GM19193 (cell line): ENCODE results near the gene CTNNA2.

Experiments used
- POLR2A ChIP-seq: IDR thresholded peaks from 4 replicates; pipeline ENCODE4 v1.6.1; 2011; ENCODE audit not compliant: insufficient read depth, insufficient read length; ENCODE audit errors: extremely low read depth

The CTNNA2 gene

DNA sequence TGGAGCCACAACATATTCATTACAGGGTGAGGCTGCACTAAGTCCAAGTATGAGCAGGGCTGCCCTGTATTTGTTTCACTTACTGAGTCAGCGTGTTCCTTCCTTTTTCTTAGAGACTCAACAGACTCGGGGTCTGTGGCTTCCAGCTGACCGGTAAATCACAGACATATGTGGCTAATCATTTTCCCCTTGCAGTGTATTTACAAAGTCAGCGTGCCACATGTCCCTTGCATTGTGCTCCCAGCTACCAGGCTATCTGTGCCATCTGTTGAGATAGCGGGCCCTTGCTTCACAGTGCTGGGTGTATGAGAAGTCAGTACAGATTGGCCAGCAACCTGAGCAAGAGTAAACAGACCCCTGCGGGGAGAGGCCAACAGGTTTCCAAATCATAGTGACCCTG lies 537.4 kb downstream of the CTNNA2 start:
- no peak for TF ChIP-seq POLR2A

DNA sequence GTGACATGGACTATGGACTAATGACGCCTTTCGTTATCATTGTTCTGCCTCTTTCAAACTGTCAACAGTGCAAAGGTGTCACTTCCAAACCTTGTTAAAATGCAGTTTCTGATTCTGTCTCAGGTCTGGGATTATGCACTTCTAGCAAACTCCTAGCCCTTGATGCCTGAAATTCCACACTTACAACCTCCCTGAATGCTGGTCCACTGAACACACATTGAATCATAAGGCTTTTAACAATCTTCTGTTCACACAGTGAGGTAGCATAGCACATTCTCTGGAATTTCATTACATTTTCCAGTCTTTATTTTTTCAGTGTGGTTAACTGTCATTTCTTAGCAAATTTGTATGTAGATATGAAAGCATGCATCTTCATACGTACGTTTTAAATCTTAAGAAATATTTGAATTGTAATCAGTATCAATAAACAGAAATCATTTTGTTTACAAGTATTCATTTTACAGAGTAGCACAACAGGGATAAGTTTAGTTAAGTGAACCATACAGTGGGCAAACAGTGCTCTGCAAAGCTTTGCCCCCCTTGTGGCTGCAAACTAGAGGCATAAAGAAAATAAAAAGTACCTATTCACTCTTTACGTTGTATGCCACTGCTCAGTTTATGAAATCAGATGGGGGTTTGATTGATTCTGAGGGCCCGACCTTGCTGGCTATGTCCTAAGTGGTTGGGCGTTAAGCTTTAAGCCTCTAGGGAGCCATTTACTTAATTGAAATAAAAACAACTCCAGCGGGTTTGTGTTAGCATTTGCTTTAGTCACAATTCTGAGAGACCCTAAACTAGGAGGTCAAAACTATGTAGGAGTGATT lies 540.9 kb downstream of the CTNNA2 start:
- no peak for TF ChIP-seq POLR2A

DNA sequence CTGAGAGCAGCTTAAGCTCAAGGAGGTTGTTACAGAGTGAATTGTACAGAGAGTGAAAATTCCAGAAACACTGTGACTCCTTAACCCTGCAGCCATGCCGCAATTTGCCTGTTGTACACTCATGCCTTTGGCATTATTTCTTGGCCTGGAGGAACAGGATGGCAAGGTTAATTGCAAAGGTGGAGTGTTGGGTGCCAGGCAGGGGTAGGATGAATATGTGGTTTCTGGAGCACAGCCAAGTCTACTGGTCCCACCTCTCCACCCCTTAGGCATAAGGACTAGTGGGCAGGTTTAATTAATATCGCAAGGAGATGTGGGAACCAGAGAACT lies 541.5 kb downstream of the CTNNA2 start:
- TF ChIP-seq POLR2A: no peak

DNA sequence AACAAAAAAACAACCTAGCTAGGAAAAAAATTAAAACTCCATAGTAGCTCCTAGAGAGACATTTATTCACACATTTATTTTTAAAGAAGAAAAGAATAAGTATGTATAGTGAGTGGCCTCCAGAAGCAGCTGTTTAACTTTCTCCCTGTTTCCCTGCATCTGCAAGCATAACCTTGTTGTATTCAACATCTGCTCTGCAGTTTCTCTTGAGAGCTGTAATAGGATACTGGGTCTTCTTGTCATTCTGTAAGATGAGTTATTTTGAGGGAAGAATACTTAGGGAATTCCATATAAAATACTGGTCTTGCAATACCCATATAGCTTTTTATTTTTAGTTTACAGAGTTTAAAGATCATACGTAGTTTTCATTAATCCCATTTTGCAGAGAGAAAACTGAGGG lies 545.1 kb downstream of the CTNNA2 start:
- no peak for TF ChIP-seq POLR2A

DNA sequence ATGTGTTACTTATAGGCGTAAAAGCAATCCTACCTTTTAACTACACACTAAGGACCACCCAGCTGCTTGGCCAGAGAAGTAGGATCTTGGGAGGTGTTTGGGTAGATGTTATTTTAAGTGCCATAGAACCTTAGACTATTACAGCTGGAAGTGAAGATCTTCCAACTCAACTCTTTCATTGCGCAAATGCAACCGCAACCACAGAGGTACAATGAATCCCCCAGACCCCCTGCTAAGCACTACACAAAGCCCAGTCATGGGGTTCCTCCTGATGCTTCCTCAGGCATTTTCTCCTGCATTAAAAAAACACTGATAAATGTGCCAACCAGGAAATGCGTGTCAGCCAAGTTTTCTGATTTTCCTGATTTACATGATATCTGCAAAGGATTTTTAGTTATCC lies 545.7 kb downstream of the CTNNA2 start:
- TF ChIP-seq POLR2A: no peak

DNA sequence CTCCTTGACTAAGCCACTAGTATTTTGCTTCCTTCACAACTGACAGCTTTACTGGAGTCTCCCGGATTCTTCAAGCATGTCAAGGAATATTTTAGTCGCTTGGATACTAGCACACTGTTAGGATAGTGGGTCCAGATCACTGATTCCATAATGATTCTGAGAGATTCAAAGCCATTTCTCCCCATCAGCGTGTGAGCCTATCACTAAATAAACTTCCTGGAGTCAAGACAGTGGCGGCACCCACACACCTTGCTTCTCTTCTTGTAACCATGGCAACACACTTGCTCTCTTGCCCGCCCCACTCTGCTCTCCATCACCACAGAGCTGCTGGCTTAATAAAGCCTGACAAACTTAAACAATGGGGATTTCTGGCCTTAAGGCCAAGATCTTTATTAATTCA lies 546.6 kb downstream of the CTNNA2 start:
- no peak for TF ChIP-seq POLR2A

DNA sequence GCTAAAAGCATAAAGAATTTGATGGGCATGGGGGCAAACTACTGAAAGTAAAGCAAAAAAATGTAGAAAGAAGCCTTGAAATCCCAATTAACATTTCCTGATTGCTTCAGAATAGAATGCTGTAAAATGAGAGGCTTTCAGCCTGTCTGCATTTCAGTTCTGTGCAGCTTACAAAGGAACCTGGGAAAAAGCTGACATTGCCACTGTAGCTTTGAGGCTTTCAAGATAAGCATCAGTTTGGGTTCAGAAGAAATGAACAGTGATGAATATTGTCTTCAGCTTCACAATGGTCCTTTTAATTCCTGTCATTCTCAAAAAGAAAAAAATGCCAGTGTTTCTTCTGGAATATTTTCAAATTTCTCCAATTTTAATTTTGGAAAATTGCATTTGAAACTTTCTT lies 549.0 kb downstream of the CTNNA2 start:
- TF ChIP-seq POLR2A: no peak

DNA sequence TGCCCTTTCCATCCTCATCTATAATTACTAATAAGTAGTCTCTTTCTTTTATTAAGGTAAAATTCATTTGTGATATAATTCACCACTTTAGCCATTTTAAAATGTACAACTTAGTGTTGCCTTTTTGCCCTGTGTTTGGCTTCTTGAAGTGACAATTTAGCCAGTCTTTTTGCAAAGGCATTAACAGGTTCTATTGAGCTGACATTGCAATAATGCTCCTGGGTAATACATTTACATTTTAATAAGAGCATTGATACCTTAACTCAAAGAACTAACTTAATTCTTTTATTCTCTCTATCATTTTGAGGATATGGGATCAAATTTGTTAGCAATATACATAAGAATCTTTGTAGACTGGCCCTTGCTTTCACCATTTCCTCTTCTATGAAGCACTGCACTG lies 549.4 kb downstream of the CTNNA2 start:
- no peak for TF ChIP-seq POLR2A

DNA sequence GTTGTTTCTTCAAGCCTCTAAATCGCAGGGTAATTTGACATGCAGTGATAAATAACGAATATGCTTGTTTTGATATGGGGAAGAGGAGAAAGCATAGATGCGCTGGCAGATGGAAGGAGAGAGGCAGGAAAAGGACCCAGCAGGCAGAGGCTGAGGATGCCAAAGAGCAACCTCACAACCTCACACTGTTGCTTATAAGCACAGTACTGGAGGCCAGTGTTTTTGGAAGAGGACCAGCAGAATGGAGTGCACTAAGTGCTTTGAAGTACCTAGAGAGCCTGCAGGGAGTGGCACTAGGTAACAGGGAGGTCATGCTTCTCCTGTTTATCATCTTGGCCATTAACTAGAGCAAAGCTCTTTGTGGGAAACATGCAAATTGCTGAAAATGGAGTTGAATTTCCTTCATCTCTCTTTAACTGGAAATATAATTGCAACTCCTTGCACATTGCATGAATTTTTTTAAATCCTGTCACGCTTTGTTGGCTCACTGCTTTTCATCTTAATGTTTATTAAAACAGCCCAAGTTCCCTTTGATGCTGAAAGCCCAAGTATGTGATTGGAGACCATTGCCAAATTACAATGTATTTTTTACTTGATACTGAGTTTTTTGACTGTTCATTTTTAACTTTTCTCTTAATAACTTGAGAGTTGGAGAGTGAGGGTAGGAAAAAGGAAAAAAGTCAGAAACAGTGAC lies 555.3 kb downstream of the CTNNA2 start:
- TF ChIP-seq POLR2A: no peak

DNA sequence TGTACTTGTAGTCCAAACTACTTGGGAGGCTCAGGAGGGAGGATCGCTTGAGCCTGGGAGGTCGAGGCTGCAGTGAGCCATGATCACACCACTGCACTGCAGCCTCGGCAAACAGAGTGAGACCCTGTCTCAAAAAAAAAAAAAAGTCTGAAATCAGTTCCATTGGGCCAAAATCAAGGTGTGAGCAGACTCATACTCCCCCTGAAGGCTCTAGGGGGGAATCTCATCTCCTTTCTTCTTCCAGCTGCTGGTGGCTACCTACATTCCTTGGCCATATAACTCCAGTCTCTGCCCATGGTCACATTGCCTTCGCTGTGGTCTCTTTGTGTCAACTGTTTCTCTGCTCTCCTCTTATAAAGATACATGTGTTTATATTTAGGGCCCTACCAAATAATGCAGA lies 557.7 kb downstream of the CTNNA2 start:
- TF ChIP-seq POLR2A: no peak

DNA sequence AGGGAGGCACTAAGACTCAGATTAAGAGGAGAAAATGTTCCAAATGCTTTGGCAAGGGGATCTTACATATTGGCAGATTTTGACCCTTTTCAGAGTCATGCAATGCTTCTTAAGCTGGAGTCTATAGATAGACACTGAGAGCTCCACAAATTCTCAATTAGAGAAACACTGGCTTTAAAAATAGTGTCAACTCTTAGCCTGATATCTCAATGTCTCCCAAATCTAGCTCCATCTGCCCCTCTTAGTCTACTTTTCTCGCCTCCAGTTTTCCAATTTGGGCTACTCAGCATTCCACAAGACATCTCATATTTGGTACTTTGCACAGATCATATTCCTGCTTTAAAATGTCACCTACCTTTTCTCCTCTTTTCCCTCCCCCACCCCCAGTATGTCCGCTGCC lies 559.1 kb downstream of the CTNNA2 start:
- no peak for TF ChIP-seq POLR2A

DNA sequence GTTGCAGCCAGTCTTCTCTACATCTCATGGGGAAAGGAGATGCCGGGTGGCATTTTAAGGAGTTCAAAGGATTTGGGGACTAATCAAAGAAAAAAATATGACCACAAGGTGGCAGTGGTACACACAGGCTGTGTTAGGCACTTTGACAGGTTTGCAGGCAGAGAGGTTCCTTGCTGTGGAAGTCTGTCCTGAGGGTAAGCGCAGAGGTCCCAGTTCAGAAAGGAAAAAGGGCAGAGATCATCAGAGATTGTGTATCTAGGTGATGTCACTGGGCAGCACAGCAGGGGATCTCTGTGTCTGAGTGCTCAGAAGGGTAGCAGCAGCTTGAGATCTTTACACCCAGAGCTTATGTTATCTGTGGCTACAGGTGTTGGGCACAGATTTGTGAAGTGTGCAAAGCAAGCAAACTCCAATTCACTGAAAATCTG lies 560.3 kb downstream of the CTNNA2 start:
- no peak for TF ChIP-seq POLR2A

DNA sequence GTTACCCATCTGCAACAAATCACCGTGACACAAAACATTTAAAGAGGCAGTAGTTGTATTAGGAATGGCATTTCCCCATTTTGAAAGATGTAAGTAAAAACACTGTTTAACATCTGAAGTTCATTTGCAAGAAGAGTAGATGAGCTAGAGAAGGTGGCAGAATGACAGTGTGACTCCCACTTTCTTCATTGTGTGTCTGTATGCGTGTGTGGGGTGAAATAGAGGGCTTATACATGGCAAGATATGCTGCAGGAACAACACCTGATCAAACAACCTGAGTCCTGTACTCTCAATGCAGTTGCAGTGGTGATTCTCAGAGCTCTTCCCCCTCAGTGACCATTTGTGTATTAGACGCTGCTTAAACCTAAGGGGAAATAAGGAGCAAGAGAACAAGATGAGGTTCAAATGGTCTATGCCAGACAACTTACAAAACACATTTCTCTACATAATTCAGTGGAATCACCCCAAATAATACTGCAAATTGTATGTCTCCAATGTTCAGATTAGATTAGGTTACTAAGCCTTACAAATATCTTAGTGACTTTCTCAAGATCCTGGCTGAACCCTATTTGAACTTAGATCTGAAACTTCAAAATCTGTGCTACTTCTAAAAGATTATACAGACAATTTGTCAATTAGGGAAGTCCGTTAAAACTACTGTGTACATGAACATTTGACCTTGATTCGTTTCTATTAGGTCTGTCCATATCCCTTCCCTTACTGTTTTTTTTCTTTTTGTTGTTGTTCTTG lies 561.6 kb downstream of the CTNNA2 start:
- no peak for TF ChIP-seq POLR2A

DNA sequence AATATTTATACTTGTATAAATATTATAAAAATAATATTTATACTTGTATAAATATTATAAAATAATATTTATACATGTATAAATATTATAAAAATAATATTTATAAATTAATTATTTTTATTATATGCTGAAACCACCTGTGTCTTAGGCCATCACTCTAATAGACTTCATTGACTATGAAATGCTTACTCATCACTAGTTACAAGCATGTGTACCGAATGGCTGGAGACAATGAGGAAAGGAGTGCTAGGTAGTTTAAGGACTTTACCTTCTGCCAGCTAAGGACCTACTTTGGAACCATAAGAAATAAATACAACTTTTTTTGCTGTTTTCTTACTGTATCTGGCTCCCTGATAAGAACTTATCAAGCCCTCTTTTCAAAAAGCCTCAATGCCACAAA lies 562.9 kb downstream of the CTNNA2 start:
- TF ChIP-seq POLR2A: no peak

DNA sequence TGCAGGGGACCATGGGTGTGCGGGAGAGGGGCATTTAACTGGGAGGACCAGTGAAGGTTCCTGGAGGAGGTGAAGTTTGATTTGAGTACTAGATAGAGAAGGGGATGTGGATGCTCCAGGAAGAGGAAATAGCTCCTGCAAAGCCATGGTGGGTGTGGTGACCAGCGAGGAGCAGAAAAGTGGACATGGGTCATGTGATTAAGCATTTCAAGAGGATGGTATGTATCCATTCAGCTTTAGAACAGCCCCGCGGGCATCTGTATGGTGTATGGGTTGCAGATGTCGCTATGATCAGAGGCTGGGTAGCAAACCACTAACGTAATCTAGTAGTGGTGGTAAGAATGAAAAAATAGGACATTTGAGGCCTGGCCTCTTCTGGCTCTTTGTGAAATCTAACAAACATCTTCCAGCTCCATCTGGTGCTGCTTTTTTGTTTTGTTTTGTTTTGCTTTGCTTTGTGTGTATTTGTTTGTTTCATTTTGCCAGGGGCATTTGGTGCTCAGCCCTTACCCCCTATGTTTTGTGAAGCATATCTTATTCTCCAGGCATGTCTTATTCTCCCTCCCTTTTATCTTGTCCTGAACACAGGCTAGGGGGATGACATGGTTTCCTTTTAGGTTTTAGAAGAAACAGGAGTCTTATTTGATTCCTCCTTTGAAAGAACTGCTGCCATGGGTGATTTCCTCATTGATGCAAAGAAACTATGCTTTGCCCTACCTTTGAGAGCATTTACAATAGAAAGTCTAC lies 565.6 kb downstream of the CTNNA2 start:
- TF ChIP-seq POLR2A: no peak

DNA sequence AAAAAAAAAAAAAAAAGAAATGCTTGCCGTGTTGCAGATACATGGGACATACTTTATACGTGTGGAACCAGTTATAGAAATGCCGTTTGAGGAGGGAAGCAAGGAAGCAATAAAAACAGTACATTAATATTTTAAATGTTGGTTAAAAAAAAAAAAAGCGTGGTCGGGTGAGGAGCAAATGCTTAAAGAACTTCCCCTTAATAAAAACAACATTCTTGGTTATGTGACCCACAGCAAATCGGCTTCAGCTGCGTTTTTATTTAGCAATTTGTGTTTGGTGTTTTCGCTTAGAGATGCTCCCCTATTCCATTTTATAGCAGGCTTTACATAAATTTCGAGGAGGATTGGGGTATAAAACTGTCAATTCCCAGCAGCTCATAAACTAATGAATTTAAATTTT lies 568.1 kb downstream of the CTNNA2 start:
- TF ChIP-seq POLR2A: no peak

DNA sequence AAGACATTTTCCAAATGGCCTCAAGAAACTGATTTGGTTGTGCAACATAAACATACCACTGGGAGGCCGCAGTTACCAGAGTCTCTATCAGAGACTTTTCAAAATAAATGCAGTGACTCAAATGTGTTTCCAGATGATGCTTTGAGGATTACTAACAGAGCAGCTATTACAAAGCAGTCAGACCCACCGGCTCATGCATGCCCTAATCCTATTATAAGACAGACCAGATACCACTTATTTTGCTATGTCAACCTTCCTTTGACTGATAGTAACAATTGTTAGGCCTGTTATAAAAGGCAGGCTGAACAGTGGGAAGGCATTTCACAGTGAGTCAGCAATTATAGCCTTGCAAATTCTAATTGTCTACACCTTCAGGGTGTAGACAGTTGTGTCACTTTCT lies 574.0 kb downstream of the CTNNA2 start:
- no peak for TF ChIP-seq POLR2A
